ENCODE results near the gene SCAMP1.
"Not testable (repeated sequence)": the region's sequence is repeated elsewhere in the genome, so short reads cannot be mapped to it uniquely, and the experiment has no call there.

The SCAMP1 gene

DNA sequence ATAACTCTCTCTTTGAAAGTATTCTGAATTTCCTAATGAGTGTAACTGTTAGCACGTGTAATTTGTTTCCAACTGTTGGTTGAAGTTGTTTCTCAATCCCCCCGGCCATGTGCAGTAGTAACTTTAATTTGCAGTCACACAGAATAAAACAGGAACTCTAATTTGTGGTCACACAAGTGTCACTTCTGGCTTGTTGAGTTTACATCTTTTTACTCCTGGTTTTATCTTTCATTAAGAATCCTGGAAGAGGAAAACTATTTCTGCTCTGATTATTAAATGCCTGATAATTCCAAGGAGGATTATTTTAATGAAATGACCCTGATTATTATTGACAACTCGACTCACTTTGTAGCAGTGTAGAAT is 1.2 kb downstream of the SCAMP1 start:
- DNase-seq = peak; percentile 35

DNA sequence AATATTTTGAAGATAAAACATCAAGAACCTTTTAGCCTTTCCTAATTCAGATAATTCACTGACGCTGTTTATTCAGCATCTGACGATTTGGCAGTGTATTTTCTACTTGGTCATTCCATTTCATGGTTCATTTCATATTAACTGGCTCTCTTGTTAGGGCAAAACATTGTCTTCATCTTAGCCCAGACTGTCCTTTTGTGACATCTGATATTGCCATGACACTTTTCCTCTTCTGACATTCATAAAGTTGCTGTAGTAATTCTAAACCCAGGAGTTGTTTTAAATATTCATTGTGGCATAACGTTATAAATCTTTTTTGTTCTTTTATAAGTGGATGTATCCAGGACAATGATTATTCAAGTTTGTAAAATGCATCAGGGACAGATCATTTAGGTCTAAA is 1.8 kb downstream of the SCAMP1 start:
- DNase-seq = no peak

DNA sequence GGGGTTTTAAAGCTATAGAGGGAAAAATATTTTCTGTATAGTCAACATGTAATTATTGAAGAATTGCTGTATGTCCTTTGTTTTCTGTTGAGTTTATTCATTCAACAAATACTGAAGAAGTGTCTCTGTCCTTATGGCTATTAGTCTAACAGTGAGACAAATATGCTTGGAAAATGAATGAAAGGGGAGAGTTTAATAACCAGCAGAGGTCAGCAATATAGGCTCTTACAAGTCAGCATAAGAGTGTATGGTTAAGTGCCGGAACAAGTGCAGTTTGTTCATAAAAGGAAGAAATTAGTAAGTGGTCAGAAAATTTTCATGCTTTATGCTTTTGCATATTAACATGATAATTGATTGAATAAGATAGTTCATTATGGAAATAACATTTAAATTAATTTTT is 3.6 kb downstream of the SCAMP1 start:
- DNase-seq = no peak

- DNase-seq = no peak
These were observed 7.0 kb downstream of the SCAMP1 start for GRCh38 chr5:78367318-78367991.

DNA sequence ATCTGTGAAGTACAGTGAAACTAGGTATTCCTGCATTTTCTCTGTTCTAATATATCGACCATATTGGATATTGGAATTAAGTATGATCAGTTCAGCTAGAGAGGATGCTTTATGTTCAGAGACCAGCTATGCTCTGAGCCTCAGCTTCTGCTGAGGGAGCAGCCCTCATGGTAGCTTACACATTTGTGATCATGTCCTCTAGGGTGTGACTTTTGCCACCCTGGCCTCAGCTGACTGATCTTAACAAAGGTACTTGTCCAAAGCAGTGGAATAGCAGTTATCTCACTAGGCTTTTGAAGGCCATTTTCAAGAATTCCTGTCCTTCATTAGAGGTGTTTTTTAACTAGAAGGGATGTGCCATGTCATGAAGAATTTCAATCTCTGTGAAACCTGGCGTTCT is 9.3 kb downstream of the SCAMP1 start:
- no peak for DNase-seq

GRCh38 chr5:78373231-78373630 is 12.8 kb downstream of the SCAMP1 start:
- DNase-seq = no peak

- DNase-seq = no peak
These were observed 15.9 kb downstream of the SCAMP1 start for GRCh38 chr5:78376315-78376714.

DNA sequence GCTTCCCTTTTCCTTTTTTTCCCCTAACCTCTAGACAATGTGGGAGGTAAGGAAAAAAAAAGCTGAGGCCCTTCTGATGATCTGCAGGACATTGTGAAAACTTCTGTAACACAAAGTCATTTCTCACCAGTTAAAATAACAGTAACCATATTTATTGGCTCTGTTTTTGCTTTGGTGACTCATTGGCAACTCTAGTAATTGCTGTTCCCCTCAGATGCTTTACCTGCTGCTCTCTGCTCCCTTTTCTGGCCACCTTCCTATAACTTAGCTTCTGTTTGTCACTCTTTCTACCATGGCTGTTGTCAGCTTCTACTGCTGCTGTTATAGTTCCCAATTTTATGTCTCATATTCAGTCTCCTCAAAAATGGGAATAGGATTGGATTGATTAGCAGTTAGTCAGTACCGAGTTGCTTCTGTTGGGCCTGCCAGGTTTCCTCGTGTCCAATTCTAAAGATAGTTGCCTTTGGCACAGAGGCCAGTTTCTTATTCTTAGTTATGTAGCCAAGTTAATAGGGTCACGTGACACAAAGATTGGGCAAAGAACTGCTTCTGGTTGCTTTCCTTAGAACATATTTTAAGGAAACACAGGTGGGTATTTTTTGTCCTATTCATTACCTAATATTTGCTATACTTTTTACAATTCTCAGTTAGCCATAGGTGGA is 16.8 kb downstream of the SCAMP1 start:
- no peak for DNase-seq

DNA sequence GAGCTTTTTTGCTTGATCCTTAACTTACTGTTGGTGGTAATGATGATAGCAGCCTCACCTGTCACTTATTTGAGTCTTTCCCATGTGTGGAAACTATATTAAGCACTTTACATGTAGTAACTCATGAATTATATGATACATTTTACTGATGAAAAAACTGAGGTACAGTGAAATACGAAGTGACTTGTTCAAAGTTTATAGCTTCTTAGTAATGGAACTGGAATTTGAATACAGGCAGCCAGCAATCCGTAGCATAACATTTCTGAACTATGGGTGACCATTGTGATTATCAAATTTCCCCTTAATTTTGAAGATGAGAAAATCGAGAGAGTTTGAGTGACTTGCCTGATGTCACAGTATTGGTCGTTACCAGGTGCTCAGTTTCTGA is 17.3 kb downstream of the SCAMP1 start:
- no peak for DNase-seq

- no peak for DNase-seq
These were observed 27.2 kb downstream of the SCAMP1 start for GRCh38 chr5:78387468-78388153.

GRCh38 chr5:78391357-78391756 is 30.9 kb downstream of the SCAMP1 start:
- not testable (repeated sequence) for DNase-seq

- no peak for DNase-seq
These were observed 37.4 kb downstream of the SCAMP1 start for GRCh38 chr5:78397831-78398230.

DNA sequence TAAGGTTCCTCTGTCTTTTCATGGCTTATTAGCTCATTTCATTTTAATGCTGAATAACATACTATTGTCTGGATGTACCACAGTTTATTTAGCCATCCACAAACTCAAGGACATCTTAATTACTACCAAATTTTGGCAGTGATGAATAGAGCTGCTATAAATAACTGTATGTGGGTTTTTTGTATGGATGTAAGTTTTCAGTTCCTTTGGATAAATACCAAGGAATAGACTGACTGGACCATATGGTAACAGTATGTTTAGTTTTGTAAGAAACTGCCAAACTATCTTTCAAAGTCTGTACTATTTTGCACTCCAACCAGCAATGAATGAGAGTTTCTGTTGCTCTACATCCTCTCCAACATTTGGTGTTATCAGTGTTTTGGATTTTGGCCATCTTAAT is 38.7 kb downstream of the SCAMP1 start:
- no peak for DNase-seq

DNA sequence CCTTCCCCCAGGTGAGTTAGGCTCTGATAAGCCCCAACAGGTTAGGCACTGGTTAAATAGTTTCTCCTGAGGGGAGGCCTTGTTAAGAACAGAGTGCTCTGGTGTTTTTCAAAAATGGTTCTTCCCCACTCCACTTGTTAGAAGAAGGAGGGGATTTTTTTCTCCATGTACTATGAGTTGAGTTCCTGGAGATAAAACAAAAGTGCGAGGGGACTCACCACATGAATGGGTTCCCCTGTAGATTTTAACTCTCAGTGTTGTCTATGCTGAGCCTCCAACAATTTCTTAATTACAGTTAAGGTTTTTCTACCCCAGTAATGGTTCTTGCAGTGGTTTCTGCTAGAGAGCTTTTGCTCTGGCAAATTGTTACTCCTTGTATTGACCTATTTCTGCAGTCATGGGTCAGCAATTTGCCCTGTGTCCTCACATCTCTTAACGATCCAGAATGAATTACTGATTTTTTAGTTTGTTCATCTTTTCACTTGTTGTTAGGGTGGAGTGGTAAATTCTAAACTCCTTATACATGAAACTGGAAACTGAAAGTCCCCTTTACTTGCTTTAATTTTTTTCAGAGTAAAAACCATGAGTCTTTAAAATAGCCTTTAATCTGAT is 44.4 kb downstream of the SCAMP1 start:
- DNase-seq = no peak

DNA sequence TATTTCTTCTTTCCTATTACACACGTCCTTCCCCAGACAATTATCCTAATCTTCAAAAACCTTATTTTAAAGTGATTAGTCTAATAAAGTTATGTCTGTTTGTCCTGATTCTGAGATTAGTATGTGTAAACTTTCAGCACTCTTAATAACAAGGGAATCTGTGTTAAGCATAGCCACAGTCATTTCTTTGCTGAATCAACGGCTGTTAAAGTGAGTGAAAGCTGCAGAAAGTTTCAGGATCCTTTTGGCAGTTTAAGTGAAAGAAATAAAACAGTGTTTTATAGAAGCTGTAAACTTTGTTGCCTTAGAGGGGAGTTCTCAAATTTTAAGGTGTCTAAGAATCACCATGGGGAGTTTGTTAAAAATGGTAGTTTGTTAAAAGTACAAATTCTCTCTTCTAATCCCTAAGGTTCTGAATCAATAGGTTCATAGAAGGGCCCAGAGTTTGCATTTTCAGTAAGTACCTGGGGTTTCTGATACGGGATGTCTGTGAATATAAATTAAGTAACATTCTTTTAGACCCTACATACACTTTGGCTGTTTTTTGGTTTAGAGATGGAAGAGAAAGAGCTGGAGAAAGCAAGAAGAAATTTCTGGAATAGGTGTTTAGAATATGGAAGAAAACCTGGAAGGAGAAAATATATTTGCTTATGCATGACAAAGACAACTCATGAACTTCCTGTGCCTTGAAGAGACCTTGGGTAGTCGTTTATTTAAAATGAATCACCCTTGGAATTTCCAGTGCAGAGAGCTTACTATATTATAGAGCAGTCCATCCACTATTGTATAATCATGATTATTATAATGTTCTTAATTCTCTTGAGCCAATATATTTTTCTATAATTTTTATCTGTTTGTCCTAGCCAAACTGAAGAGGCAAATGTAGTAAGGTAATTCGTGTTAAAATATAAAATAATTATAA is 45.7 kb downstream of the SCAMP1 start:
- DNase-seq = no peak

DNA sequence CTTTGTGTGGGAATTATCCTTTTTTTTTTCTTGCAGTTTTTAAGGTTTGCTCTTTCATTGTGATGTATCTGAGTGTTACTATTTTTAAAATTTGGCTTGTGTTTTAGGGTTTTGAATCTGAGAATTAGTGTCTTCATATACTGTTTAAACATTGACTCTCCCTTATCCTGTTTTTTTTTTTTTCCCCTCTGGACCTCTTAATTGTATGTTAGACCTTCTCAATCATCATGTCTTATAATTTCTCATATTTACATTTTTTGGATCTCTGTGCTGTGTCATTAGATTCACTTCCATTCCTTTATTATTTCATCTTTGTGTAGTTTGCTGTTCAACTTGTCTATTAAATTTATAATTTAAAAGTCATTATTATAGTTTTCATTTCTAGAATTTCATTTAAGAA is 47.0 kb downstream of the SCAMP1 start:
- DNase-seq = no peak

GRCh38 chr5:78411586-78411985 is 51.2 kb downstream of the SCAMP1 start:
- DNase-seq = no peak

DNA sequence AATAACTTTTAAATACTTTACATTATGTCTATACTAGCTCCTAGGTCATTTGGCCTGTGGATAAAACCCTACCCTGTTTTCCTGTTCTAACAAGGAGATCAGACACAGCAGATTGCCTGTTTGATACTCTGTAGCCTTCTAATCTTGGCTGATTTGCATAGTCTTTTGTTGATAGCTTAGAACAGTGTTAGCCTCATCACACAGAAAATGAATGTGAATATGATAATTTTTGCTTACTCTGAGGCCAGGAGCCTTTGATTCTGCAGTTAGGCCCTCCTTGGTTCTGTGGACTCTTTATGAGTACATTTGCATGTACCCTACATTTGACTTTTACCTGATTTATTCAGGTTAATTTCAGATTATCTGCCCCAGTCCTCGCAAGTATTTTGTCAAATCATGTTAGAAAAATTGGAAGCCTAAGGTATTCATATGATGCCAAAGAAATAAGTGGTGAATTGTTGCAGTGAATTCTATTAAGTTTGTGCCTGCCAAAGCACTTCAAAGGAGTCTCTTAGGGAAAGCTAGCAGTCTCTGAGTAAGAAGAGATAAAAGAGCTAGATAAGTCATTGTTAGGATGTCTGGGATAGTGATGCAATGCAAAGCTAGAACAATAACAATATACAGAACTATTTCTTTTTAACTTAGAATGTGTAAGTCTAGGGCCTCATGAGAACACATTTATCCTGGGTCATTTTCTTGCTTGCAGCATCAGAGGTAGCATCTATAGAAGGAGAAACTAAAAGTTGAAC is 56.4 kb downstream of the SCAMP1 start:
- DNase-seq = no peak

- no peak for DNase-seq
These were observed 59.0 kb downstream of the SCAMP1 start for GRCh38 chr5:78419396-78419795.

DNA sequence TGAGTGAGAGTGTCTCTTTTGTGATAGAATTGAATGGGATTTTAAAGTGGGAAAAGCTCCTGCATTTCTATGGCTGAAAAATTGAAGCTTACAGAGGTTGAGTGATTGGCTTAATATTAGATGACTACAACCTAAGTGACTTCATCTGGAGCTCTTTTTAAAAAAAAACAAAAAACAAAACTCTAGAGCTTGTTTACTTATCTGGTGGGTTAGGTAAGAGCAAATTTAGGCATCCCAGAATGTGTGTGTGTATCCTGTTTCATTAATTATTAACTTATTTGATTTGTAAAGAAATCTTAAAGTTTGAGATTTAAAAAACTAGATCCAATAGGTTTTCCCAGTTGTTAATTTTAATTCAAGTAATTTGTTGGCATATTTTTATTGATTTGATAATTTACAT is 60.1 kb downstream of the SCAMP1 start:
- no peak for DNase-seq

- no peak for DNase-seq
These were observed 64.2 kb downstream of the SCAMP1 start for GRCh38 chr5:78424665-78425064.

DNA sequence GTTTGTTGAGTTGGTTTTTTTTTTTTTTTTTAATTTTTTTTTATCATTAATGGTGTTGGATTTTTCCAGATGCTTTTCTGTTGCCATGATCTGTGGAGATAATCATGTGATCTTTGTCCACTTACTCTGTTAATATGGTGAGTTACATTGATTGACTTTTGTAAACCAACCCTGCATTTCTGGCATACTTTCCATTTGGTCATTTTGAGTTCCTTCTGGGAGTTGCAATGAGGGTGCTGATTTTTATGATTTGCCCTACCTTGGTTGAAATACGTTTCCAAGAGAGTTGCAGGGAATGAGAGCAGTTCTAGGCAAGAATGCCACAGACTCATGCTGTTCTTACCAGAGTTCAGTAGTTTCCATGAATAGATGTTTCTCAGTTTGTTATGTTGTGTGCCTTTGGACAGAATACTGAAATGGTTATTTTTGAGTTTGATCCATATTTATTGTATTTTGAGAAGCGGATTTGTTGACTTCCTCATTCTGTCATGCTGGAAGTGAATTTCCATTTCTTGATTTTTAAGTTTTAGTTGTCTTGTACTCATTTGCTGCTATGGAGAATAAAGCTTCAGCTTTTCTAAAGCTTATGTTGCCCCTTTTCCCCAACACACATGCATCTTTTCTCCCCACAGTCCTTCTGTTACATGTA is 69.0 kb downstream of the SCAMP1 start:
- DNase-seq = no peak

Data from KG1 (cell line).